ENCODE measurements around the gene SLC10A1. TPM values are rescaled to one million over a fixed set of nuclear protein-coding genes. Genes with fewer than 3 reads are reported as not detected.

Gene SLC10A1
- total RNA-seq, 1 donor from 2014 or later = not detected

- no peak for TF ChIP-seq CTCF (IDR thresholded peaks at IDR 0.05; ENCODE audit: unreplicated experiment)
- Mint-ChIP-seq H3K27me3 (no peaks in the 10 kb centered on the region), H3K4me1 (ENCODE audit: low read depth) (peaks cover 31% of the 10 kb centered on the region), H3K9me3 (ENCODE audit: low read depth) (peaks cover 2% of the 10 kb centered on the region), H3K27ac (peak within 1 kb of the TSS; percentile 100), H3K36me3 (ENCODE audit: insufficient read depth) (peaks cover 39% of the 10 kb centered on the region), H3K4me3 (ENCODE audit: low read depth) (peak within 1 kb of the TSS; percentile 99)
- peak; percentile 86 for DNase-seq (ENCODE audit: low spot score, unreplicated experiment)
These were observed 30.1 kb downstream of the SLC10A1 start, which contains the start of gene SRSF5 for GRCh38 chr14:69766984-69767368. Gene SRSF5, plus strand, starts transcription at chr14:69767142. Its CDS starts 1,015 bp downstream, at chr14:69768157.

GRCh38 chr14:69763761-69764510, 33.1 kb downstream of the SLC10A1 start:
- Mint-ChIP-seq H3K27me3 (no peaks in the 10 kb centered on the region), H3K4me1 (ENCODE audit: low read depth) (peaks cover 23% of the 10 kb centered on the region), H3K4me3 (ENCODE audit: low read depth) (no peak overlapping the region), H3K9me3 (ENCODE audit: low read depth) (peaks cover 2% of the 10 kb centered on the region), H3K27ac (no peak overlapping the region), H3K36me3 (ENCODE audit: insufficient read depth) (peaks cover 16% of the 10 kb centered on the region)
- DNase-seq (ENCODE audit: low spot score, unreplicated experiment) = no peak
- no peak for TF ChIP-seq CTCF (IDR thresholded peaks at IDR 0.05; ENCODE audit: unreplicated experiment)

GRCh38 chr14:69760810-69761209, 36.2 kb downstream of the SLC10A1 start:
- H3K36me3 Mint-ChIP-seq (ENCODE audit: insufficient read depth) = peaks cover 2% of the 10 kb centered on the region
- TF ChIP-seq CTCF (IDR thresholded peaks at IDR 0.05; ENCODE audit: unreplicated experiment) = no peak
- no peak for DNase-seq (ENCODE audit: low spot score, unreplicated experiment)
- H3K4me1 Mint-ChIP-seq (ENCODE audit: low read depth) = peaks cover 5% of the 10 kb centered on the region
- peaks cover 2% of the 10 kb centered on the region for H3K9me3 Mint-ChIP-seq (ENCODE audit: low read depth)
- no peak overlapping the region for H3K4me3 Mint-ChIP-seq (ENCODE audit: low read depth)
- H3K27ac Mint-ChIP-seq = no peak overlapping the region
- H3K27me3 Mint-ChIP-seq = no peaks in the 10 kb centered on the region

GRCh38 chr14:69756298-69756697, 40.7 kb downstream of the SLC10A1 start:
- DNase-seq (ENCODE audit: low spot score, unreplicated experiment) = no peak
- Mint-ChIP-seq H3K4me3 (ENCODE audit: low read depth) (no peak overlapping the region), H3K36me3 (ENCODE audit: insufficient read depth) (no peaks in the 10 kb centered on the region), H3K9me3 (ENCODE audit: low read depth) (no peaks in the 10 kb centered on the region), H3K27me3 (no peaks in the 10 kb centered on the region), H3K4me1 (ENCODE audit: low read depth) (peaks cover 6% of the 10 kb centered on the region), H3K27ac (no peak overlapping the region)
- TF ChIP-seq CTCF (IDR thresholded peaks at IDR 0.05; ENCODE audit: unreplicated experiment) = no peak

- peak overlapping the region; percentile 33 for H3K27ac Mint-ChIP-seq
- no peaks in the 10 kb centered on the region for H3K36me3 Mint-ChIP-seq (ENCODE audit: insufficient read depth)
- H3K27me3 Mint-ChIP-seq = no peaks in the 10 kb centered on the region
- H3K4me3 Mint-ChIP-seq (ENCODE audit: low read depth) = no peak overlapping the region
- no peak for DNase-seq (ENCODE audit: low spot score, unreplicated experiment)
- H3K9me3 Mint-ChIP-seq (ENCODE audit: low read depth) = no peaks in the 10 kb centered on the region
- peaks cover 6% of the 10 kb centered on the region for H3K4me1 Mint-ChIP-seq (ENCODE audit: low read depth)
- no peak for TF ChIP-seq CTCF (IDR thresholded peaks at IDR 0.05; ENCODE audit: unreplicated experiment)
These were observed 41.3 kb downstream of the SLC10A1 start for GRCh38 chr14:69755784-69756183.
